OCI-LY1 (cell line): Measurements from ENCODE around the gene HNRNPM.

Experiments used
- CTCF ChIP-seq: fragments of 200-600 bp; sonication (generic), shearing (Covaris generic); IDR thresholded peaks from 2 replicates; pipeline ENCODE4 v1.5.1; 2017; ENCODE audit warnings: mild to moderate bottlenecking, antibody characterized with exemption, low read length, moderate library complexity, mixed read lengths
- EZH2 ChIP-seq: fragments of 200-600 bp; sonication (generic), shearing (Covaris generic); IDR thresholded peaks from 2 replicates; pipeline ENCODE4 v1.8.0; 2017; ENCODE audit warnings: borderline replicate concordance, mixed run types, mild to moderate bottlenecking, antibody characterized with exemption, low read length, moderate library complexity, mixed read lengths

GRCh38 chr19:8500158-8500557 lies 55.4 kb downstream of the HNRNPM start:
- no peak for TF ChIP-seq CTCF
- no peak for TF ChIP-seq EZH2
